ENCODE results near the gene OARD1.

- TF ChIP-seq CTCF (IDR thresholded peaks at IDR 0.05 in 4 of 5, conservative IDR thresholded peaks at IDR 0.05 in 1 of 5) = no peak
- no peak for TF ChIP-seq POLR2A (IDR thresholded peaks at IDR 0.05)
These were observed 2.7 kb upstream of the OARD1 start for GRCh38 chr6:41074692-41075436.
